Transverse colon (tissue), 4 donors: Measurements from ENCODE around the gene FMO2.

ENCODE experiments used
- EP300 ChIP-seq: sonication (generic); formaldehyde crosslinking; IDR thresholded peaks from one replicate; pipeline ENCODE4 v1.6.1; 2017; ENCODE audit warnings: antibody characterized with exemption, low read depth
- POLR2AphosphoS5 ChIP-seq, 3 donors: sonication (generic); formaldehyde crosslinking; IDR thresholded peaks; one replicate each; pipeline ENCODE4 v1.6.1; 2016; ENCODE audit warnings: antibody characterized with exemption in 3 of 3
- TF ChIP-seq, protein P1 (sequence below), 5 experiments: fragments of 200-600 bp in 3 of 5; fragments of 450-650 bp in 2 of 5; sonication (generic) in 3 of 5; IDR thresholded peaks; 1 replicate in 2 of 5; 2 replicates in 3 of 5; pipeline ENCODE4 v1.5.1; 2016 to 2017; ENCODE audit warnings: antibody characterized with exemption in 5 of 5, inconsistent platforms in 3 of 5, mild to moderate bottlenecking in 2 of 5, moderate library complexity in 1 of 5

DNA sequence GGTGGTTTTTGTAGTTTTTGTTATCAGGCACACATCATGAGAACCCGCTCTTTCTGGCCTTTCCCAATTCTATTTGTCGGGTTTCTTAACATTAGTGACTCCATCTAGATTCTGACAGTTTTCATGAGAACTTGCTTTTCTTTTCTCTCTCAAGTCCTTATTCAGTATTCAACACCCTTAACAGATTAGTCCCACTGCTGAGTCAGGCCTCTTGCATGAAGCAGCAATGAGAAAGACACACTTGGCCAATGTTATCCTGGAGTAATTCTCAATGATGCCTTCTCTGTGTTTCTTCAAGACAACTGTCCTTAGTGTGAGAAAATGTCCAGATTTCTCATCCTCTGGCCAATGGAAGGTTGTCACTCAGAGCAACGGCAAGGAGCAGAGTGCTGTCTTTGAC, 11.3 kb downstream of the FMO2 start:
- TF ChIP-seq, protein P1, sequence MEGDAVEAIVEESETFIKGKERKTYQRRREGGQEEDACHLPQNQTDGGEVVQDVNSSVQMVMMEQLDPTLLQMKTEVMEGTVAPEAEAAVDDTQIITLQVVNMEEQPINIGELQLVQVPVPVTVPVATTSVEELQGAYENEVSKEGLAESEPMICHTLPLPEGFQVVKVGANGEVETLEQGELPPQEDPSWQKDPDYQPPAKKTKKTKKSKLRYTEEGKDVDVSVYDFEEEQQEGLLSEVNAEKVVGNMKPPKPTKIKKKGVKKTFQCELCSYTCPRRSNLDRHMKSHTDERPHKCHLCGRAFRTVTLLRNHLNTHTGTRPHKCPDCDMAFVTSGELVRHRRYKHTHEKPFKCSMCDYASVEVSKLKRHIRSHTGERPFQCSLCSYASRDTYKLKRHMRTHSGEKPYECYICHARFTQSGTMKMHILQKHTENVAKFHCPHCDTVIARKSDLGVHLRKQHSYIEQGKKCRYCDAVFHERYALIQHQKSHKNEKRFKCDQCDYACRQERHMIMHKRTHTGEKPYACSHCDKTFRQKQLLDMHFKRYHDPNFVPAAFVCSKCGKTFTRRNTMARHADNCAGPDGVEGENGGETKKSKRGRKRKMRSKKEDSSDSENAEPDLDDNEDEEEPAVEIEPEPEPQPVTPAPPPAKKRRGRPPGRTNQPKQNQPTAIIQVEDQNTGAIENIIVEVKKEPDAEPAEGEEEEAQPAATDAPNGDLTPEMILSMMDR (IDR thresholded peaks at IDR 0.05), result no peak
- no peak for TF ChIP-seq EP300
- no peak for TF ChIP-seq POLR2AphosphoS5 (IDR thresholded peaks at IDR 0.05)
